Measurements from ENCODE around the gene SLC22A2.

- TF ChIP-seq CTCF (IDR thresholded peaks at IDR 0.05) (no peak), POLR2A (IDR thresholded peaks at IDR 0.05) (no peak)
Measured at GRCh38 chr6:160269023-160269521, 10.5 kb upstream of the SLC22A2 start.
